ENCODE measurements around the gene CERS6. TPM values are rescaled to one million over a fixed set of nuclear protein-coding genes. Genes with fewer than 3 reads are reported as not detected.

CERS6 gene
- total and polyA plus RNA-seq, 2 of the 8 experiments (the other 6 are each of a cell fraction or from before 2014, with no cell fraction given): 6.8 to 28.2 TPM

GRCh38 chr2:168534926-168535325 is 78.9 kb downstream of the CERS6 start:
- no peaks in the 10 kb centered on the region; a peak in 1 of 8 replicates for H3K36me3 ChIP-seq (ENCODE audit: control insufficient read depth in 2 of 4, insufficient read depth in 4 of 4, low read length in 3 of 4)
- no peak overlapping the region for H3K27ac ChIP-seq (ENCODE audit: low read depth, low read length)
- no peak overlapping the region for H3K14ac ChIP-seq (ENCODE audit: insufficient read length)
- no peak for FAIRE-seq
- no peak overlapping the region for H4K91ac ChIP-seq (replicated peaks; ENCODE audit: insufficient read length, low read length)
- no peaks in the 10 kb centered on the region for H3K27me3 ChIP-seq (replicated peaks in 1 of 4; ENCODE audit: control insufficient read depth in 3 of 4, extremely low read depth in 1 of 4, insufficient read depth in 3 of 4, low read length in 3 of 4)
- no peak overlapping the region for H3K4ac ChIP-seq (replicated peaks; ENCODE audit: insufficient read length, low read depth, low read length)
- no peak overlapping the region for H2BK20ac ChIP-seq (ENCODE audit: low read length)
- no peak overlapping the region for H3K4me2 ChIP-seq (ENCODE audit: insufficient read depth in 1 of 2, low read depth in 2 of 2, low read length in 2 of 2)
- H3K79me2 ChIP-seq (ENCODE audit: control insufficient read depth in 1 of 2, insufficient read depth in 2 of 2, low read length in 2 of 2): peaks cover 0 to 84% of the 10 kb centered on the region in 2 experiments; a peak in 2 of 4 replicates
- H2BK120ac ChIP-seq (replicated peaks; ENCODE audit: low read depth, low read length): no peak overlapping the region
- H3K56ac ChIP-seq (replicated peaks; ENCODE audit: insufficient read length, low read depth, low read length): no peak overlapping the region
- H3K4me3 ChIP-seq (ENCODE audit: extremely low read depth in 1 of 4, insufficient read depth in 2 of 4, low read depth in 3 of 4, low read length in 4 of 4): no peak overlapping the region
- H3K23ac ChIP-seq (ENCODE audit: insufficient read length): no peak overlapping the region
- no peak for DNase-seq (ENCODE audit: low read depth in 1 of 2, low spot score in 2 of 2)
- no peak overlapping the region for H3K9ac ChIP-seq (replicated peaks in 1 of 4; ENCODE audit: extremely low read depth in 1 of 4, low read depth in 3 of 4, low read length in 3 of 4)
- no peak overlapping the region for H2BK15ac ChIP-seq (ENCODE audit: low read length)
- no peaks in the 10 kb centered on the region for H3K23me2 ChIP-seq (ENCODE audit: low read depth, low read length)
- H4K8ac ChIP-seq (ENCODE audit: extremely low read depth, insufficient read depth, low read length): no peak overlapping the region
- peaks cover 0 to 3% of the 10 kb centered on the region in 2 experiments; a peak in 1 of 4 replicates for H3K9me3 ChIP-seq (ENCODE audit: insufficient read depth in 2 of 2, low read depth in 1 of 2, low read length in 1 of 2)
- peaks cover 6% of the 10 kb centered on the region for H3K79me1 ChIP-seq (ENCODE audit: low read depth, low read length)
- H2BK5ac ChIP-seq (ENCODE audit: low read depth, low read length): peak overlapping the region; percentile 24; the same call in 1 of the 2 replicates
- H4K20me1 ChIP-seq (replicated peaks in 1 of 2; ENCODE audit: control insufficient read depth in 1 of 2, insufficient read depth in 2 of 2, low read length in 2 of 2): peaks cover 0 to 2% of the 10 kb centered on the region in 2 experiments
- WGBS, 2 experiments (ENCODE audit: extremely low coverage in 1 of 2, insufficient coverage in 1 of 2, insufficient read length in 1 of 2, insufficient replicate concordance in 2 of 2, low coverage in 1 of 2, low lambda C conversion rate in 2 of 2, missing lambda C conversion rate in 1 of 2): 97% methylated on average over 7 of the region's 7 CpGs; no CpG with 5 or more reads in 1 of the 2 experiments
- H4K5ac ChIP-seq (ENCODE audit: insufficient read length, low read depth, low read length): no peak overlapping the region
- H3K18ac ChIP-seq (ENCODE audit: extremely low read depth, low read length): no peak overlapping the region
- ChIA-PET POLR2A (ENCODE audit: partially characterized antibody) (no interaction called here), CTCF (ENCODE audit: partially characterized antibody) (no interaction called here)
- peak overlapping the region; percentile 82; the same call in 1 of the 2 replicates for H2AK5ac ChIP-seq (ENCODE audit: low read depth, low read length)
- no peak overlapping the region for H2AFZ ChIP-seq (ENCODE audit: low read length)
- 0 out of 2 replicates have a peak overlapping the region, but pooled peaks have one; percentile 2 for H2BK12ac ChIP-seq (ENCODE audit: low read depth, low read length)
- H3K4me1 ChIP-seq (replicated peaks in 1 of 4; ENCODE audit: control insufficient read depth in 3 of 4, insufficient read depth in 4 of 4, low read length in 3 of 4): peaks cover 0 to 7% (median 2%) of the 10 kb centered on the region in 4 experiments; a peak in 4 of 7 replicates
- TF ChIP-seq SIRT6 (IDR thresholded peaks at IDR 0.05; ENCODE audit: low read length) (no peak), RFX5 (IDR thresholded peaks at IDR 0.05; ENCODE audit: borderline replicate concordance, low read depth, low read length) (no peak), PHF8 (conservative IDR thresholded peaks at IDR 0.05; ENCODE audit: low read depth, low read length) (no peak), ASH2L (IDR thresholded peaks at IDR 0.05; ENCODE audit: low read length) (no peak), TBP (IDR thresholded peaks at IDR 0.05; ENCODE audit: low read depth, low read length) (no peak), POU5F1 (IDR thresholded peaks at IDR 0.05; ENCODE audit: low read depth, low read length) (no peak), ZNF274 (IDR thresholded peaks at IDR 0.05; ENCODE audit: borderline replicate concordance, extremely low read depth, low read length) (no peak), SAP30 (IDR thresholded peaks at IDR 0.05; ENCODE audit: insufficient read depth, insufficient replicate concordance, low read length) (no peak), BRCA1 (IDR thresholded peaks at IDR 0.05; ENCODE audit: low read depth, low read length) (no peak), BACH1 (IDR thresholded peaks at IDR 0.05; ENCODE audit: low read length) (no peak), CHD1 (IDR thresholded peaks at IDR 0.05; ENCODE audit: low read depth, low read length) (no peak), JUND (IDR thresholded peaks at IDR 0.05; ENCODE audit: low read length) (no peak), EGR1 (IDR thresholded peaks at IDR 0.05; ENCODE audit: borderline replicate concordance, low read depth, low read length) (no peak)
- TF ChIP-seq, protein P1, sequence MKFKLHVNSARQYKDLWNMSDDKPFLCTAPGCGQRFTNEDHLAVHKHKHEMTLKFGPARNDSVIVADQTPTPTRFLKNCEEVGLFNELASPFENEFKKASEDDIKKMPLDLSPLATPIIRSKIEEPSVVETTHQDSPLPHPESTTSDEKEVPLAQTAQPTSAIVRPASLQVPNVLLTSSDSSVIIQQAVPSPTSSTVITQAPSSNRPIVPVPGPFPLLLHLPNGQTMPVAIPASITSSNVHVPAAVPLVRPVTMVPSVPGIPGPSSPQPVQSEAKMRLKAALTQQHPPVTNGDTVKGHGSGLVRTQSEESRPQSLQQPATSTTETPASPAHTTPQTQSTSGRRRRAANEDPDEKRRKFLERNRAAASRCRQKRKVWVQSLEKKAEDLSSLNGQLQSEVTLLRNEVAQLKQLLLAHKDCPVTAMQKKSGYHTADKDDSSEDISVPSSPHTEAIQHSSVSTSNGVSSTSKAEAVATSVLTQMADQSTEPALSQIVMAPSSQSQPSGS (IDR thresholded peaks at IDR 0.05; ENCODE audit: low read length): no peak
